Body of pancreas (tissue), 4 donors: ENCODE results near the gene PSMD3. TPM values are rescaled to one million over a fixed set of nuclear protein-coding genes. Genes with fewer than 3 reads are reported as not detected.

Source experiments
- ATAC-seq: fragments of 150-250 bp; one replicate; pipeline ENCODE4 v1.9.1; 2016
- DNase-seq, 4 donors: peaks; one replicate each; pipeline ENCODE4 v3.0.0-alpha.2; 2019
- H3K27ac ChIP-seq, 4 donors: fragments of 200-600 bp; sonication (generic); 1 replicate in 3 of 4; 2 replicates in 1 of 4; pipeline versions ENCODE4 v1.5.1 to v1.6.1; 2016 to 2019; ENCODE audit warnings: mild to moderate bottlenecking in 1 of 4, mixed read lengths in 1 of 4, moderate library complexity in 1 of 4
- H3K27me3 ChIP-seq, 2 donors: fragments of 200-600 bp; sonication (generic); one replicate each; pipeline ENCODE4 v1.6.0; 2016; ENCODE audit warnings: mild to moderate bottlenecking in 1 of 2
- H3K36me3 ChIP-seq, 2 donors: fragments of 200-600 bp; sonication (generic); replicated peaks in 1 of 2; 2 replicates each; pipeline ENCODE4 v1.5.1; 2016; ENCODE audit warnings: low read depth in 2 of 2; ENCODE audit not compliant: insufficient read depth in 1 of 2
- H3K4me1 ChIP-seq: fragments of 200-600 bp; sonication (generic); one replicate; pipeline ENCODE4 v1.6.0; 2016
- H3K4me3 ChIP-seq, 2 donors: fragments of 200-600 bp; sonication (generic); 1 replicate in 1 of 2; 2 replicates in 1 of 2; pipeline ENCODE4 v1.5.1; 2016 to 2019
- H3K9me3 ChIP-seq, 3 donors: fragments of 200-600 bp; sonication (generic); 1 replicate in 2 of 3; 2 replicates in 1 of 3; pipeline ENCODE4 v1.5.1; 2016
- POLR2A ChIP-seq, 3 donors: fragments of 450-650 bp; IDR thresholded peaks; one replicate each; pipeline ENCODE4 v1.6.1; 2016; ENCODE audit warnings: antibody characterized with exemption in 3 of 3, mild to moderate bottlenecking in 2 of 3
- WGBS, 2 donors: methylation state at CpG; one replicate each; pipeline ENCODE4 v1.1.5; 2017; 5-methylcytosine and 5-hydroxymethylcytosine counted together
- intact Hi-C: fragments of 100-400 bp; cut with DNase I; formaldehyde crosslinking; loops from one replicate; pipeline ENCODE4 v1.15.1; 2023
- total RNA-seq, 2 donors: library from RNA; depleted of rRNA; stranded (reverse); fragments of >200 nt; gene quantifications; one replicate each; pipeline ENCODE4 v1.1.0, GENCODE V29; 2016
- TF ChIP-seq, protein P1 (sequence below), 7 experiments: fragments of 450-650 bp in 4 of 7; fragments of 200-600 bp in 3 of 7; sonication (generic) in 3 of 7; IDR thresholded peaks; one replicate each; pipeline ENCODE4 v1.5.1; 2016 to 2019; ENCODE audit warnings: antibody characterized with exemption in 7 of 7

Gene PSMD3
- 10 to 100 TPM; 39.6 to 40.2 TPM for total RNA-seq

DNA sequence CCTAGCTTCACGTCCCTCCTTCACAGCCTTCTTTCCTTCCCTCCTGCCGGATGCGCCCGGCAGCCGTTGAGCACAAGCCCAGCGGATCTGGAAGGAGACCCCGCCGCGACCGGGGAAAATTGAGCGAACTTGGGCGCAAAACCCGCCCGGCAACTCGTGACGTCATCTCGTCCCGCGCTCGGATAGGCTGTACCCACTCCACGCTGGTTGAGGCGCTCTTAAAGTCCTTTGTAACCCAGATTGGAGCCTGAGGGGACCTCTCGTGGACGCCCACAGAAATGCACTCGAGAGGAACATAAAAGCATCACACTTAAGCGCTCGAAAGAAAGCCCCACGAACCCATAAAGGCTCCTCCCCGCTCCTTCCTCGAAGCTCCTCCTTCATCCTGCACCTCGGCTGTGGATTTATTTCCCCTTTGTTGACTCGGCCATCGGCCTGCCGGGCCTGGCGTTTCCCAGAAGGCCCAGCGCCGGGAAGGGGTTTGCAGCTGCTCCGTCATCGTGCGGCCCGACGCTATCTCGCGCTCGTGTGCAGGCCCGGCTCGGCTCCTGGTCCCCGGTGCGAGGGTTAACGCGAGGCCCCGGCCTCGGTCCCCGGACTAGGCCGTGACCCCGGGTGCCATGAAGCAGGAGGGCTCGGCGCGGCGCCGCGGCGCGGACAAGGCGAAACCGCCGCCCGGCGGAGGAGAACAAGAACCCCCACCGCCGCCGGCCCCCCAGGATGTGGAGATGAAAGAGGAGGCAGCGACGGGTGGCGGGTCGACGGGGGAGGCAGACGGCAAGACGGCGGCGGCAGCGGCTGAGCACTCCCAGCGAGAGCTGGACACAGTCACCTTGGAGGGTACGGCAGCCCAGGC, at the start of gene PSMD3:
PSMD3 (plus strand) TSS at position 457 of the 856 bp plus-strand sequence; CDS start at position 621, 164 bp downstream.
- Histone ChIP-seq H3K27me3 (no peaks in the 10 kb centered on the region), H3K4me3 (peak within 1 kb of the TSS; percentile 90 to 100), H3K36me3 (peaks cover 10 to 13% of the 10 kb centered on the region in 2 donors), H3K4me1 (peaks cover 17% of the 10 kb centered on the region), H3K9me3 (no peaks in the 10 kb centered on the region), H3K27ac (peak within 1 kb of the TSS; percentile 65 to 95 (median 90))
- ATAC-seq = peak; percentile 95
- intact Hi-C loops = no loop called here
- TF ChIP-seq, protein P1, sequence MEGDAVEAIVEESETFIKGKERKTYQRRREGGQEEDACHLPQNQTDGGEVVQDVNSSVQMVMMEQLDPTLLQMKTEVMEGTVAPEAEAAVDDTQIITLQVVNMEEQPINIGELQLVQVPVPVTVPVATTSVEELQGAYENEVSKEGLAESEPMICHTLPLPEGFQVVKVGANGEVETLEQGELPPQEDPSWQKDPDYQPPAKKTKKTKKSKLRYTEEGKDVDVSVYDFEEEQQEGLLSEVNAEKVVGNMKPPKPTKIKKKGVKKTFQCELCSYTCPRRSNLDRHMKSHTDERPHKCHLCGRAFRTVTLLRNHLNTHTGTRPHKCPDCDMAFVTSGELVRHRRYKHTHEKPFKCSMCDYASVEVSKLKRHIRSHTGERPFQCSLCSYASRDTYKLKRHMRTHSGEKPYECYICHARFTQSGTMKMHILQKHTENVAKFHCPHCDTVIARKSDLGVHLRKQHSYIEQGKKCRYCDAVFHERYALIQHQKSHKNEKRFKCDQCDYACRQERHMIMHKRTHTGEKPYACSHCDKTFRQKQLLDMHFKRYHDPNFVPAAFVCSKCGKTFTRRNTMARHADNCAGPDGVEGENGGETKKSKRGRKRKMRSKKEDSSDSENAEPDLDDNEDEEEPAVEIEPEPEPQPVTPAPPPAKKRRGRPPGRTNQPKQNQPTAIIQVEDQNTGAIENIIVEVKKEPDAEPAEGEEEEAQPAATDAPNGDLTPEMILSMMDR (IDR thresholded peaks at IDR 0.05) = peak; percentile 53 to 99 (median 97)
- TF ChIP-seq POLR2A (IDR thresholded peaks at IDR 0.05) = peak; percentile 63 to 90 (median 83)
- 1% methylated on average over 14 to 68 of the region's 84 CpGs for WGBS, 2 donors
- DNase-seq = peak; percentile 98 to 99 (median 99)

DNA sequence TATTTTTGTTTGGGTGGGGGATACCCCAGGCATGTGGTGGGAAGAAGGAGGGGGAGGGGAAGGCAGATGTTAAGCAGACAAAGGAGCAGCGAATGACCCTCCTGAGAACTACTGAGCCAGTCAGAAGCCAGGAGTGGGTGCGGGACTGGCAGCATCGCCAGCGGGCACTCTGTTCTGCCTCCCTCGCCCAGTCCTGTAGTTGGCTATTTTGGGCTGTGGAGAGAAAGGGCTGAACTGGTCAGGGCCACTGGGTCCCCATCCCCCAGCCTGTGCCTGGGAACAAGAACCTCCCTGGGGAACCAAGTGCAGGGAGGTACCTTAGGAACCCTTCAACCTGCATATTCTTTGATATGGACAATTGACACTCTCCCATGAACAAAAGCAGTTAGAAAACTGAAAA, 46.7 kb upstream of the PSMD3 start:
- H3K27ac ChIP-seq = no peak overlapping the region
- no peak for DNase-seq
- WGBS, 2 donors = 88 to 98% methylated on average over 5 of the region's 5 CpGs
- H3K4me3 ChIP-seq = no peak overlapping the region
- H3K4me1 ChIP-seq = peaks cover 9% of the 10 kb centered on the region
- no peaks in the 10 kb centered on the region for H3K36me3 ChIP-seq
- no peaks in the 10 kb centered on the region for H3K27me3 ChIP-seq
- ATAC-seq = no peak
- intact Hi-C loops = no loop called here
- H3K9me3 ChIP-seq = no peaks in the 10 kb centered on the region
- no peak for TF ChIP-seq POLR2A (IDR thresholded peaks at IDR 0.05)
- TF ChIP-seq, protein P1 (IDR thresholded peaks at IDR 0.05) = no peak

DNA sequence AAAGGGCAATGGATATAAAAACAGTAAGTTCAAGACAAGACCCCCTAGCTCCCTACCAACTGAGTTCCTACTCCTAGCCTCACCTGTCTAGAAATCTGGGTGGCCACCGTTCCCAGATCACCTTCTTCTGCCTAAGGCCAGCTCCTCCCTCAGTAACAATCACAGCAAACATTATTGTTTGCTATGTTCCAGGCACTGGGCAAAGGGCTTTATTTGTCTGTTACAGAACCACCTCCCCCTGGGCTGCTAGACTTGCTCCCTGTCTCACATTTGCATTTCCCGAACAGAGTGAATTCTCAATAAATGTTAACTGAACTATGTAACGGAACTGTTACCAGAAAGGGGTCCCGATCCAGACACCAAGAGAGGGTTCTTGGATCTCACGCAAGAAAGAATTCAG, 46.3 kb upstream of the PSMD3 start:
- peaks cover 5% of the 10 kb centered on the region for H3K4me1 ChIP-seq
- no peak overlapping the region for H3K27ac ChIP-seq
- H3K9me3 ChIP-seq = no peaks in the 10 kb centered on the region
- ATAC-seq (no peak), DNase-seq (no peak)
- H3K4me3 ChIP-seq = no peak overlapping the region
- TF ChIP-seq, protein P1 (IDR thresholded peaks at IDR 0.05) = no peak
- no peak for TF ChIP-seq POLR2A (IDR thresholded peaks at IDR 0.05)
- no peaks in the 10 kb centered on the region for H3K27me3 ChIP-seq
- intact Hi-C loops = no loop called here
- no peaks in the 10 kb centered on the region for H3K36me3 ChIP-seq
- 68 to 81% methylated on average over 5 of the region's 5 CpGs for whole genome bisulfite sequencing, 2 donors

DNA sequence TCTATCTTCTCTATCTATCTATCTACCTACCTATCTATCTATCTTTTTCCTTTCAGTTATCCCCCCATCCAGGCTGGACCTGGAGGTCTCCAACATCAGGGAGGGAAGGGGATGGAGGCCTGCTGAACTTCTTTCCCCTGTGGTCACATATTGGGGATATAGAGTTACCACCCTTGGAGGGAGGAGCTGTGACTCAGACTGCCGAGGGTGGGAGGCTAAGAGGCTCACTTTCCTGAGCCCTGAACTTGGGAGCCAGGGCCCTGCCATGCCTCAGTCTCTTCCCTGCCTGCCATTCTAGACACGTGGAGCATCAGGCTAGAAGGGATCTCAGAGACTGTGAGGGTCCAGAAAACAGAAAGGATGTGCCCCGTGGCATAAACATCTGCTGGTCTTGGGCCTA, 44.7 kb upstream of the PSMD3 start:
- DNase-seq (no peak), ATAC-seq (no peak)
- no peaks in the 10 kb centered on the region for H3K36me3 ChIP-seq
- TF ChIP-seq POLR2A (IDR thresholded peaks at IDR 0.05) = no peak
- TF ChIP-seq, protein P1 (IDR thresholded peaks at IDR 0.05) = no peak
- 50 to 63% methylated on average over 1 to 3 of the region's 3 CpGs for WGBS, 2 donors
- intact Hi-C loops = no loop called here
- H3K27ac ChIP-seq = no peak overlapping the region
- H3K27me3 ChIP-seq = no peaks in the 10 kb centered on the region
- no peaks in the 10 kb centered on the region for H3K9me3 ChIP-seq
- H3K4me1 ChIP-seq = no peaks in the 10 kb centered on the region
- no peak overlapping the region for H3K4me3 ChIP-seq
